RWPE2 (cell line): ENCODE results near the gene CCDC85B.

Experiments used
- ATAC-seq: fragments of 200-7000 bp; cut with Tn5 transposase; 3 replicates; pipeline ENCODE4 v1.9.1; 2021; ENCODE audit warnings: low read depth
- DNase-seq: peaks from one replicate; pipeline ENCODE4 v3.0.0-alpha.2; 2020; ENCODE audit warnings: low spot score
- H3K27ac ChIP-seq: fragments of 450-650 bp; 2 replicates; pipeline ENCODE4 v1.5.1; 2017; ENCODE audit warnings: mild to moderate bottlenecking; ENCODE audit not compliant: poor library complexity, severe bottlenecking
- H3K27me3 ChIP-seq: fragments of 250-450 bp; sonication (Bioruptor Pico); 2 replicates; pipeline ENCODE4 v1.5.1; 2021; ENCODE audit warnings: mild to moderate bottlenecking, moderate library complexity; ENCODE audit not compliant: insufficient read depth, poor library complexity, severe bottlenecking
- H3K36me3 ChIP-seq: fragments of 250-450 bp; sonication (Bioruptor Pico); 2 replicates; pipeline ENCODE4 v1.5.1; 2020; ENCODE audit warnings: low read depth, mild to moderate bottlenecking, moderate library complexity
- H3K4me1 ChIP-seq: fragments of 250-450 bp; sonication (Bioruptor Pico); 2 replicates; pipeline ENCODE4 v1.5.1; 2021; ENCODE audit warnings: mild to moderate bottlenecking, moderate library complexity; ENCODE audit not compliant: insufficient read depth, poor library complexity, severe bottlenecking
- H3K4me3 ChIP-seq: fragments of 250-450 bp; sonication (Bioruptor Pico); 2 replicates; pipeline ENCODE4 v1.5.1; 2021; ENCODE audit warnings: mild to moderate bottlenecking, moderate library complexity; ENCODE audit not compliant: severe bottlenecking
- H3K9me3 ChIP-seq: fragments of 250-450 bp; sonication (Bioruptor Pico); 2 replicates; pipeline ENCODE4 v1.5.1; 2021; ENCODE audit warnings: mild to moderate bottlenecking, moderate library complexity; ENCODE audit not compliant: severe bottlenecking
- TF ChIP-seq, protein P1 (sequence below): fragments of 450-650 bp; IDR thresholded peaks from one replicate; pipeline ENCODE4 v1.5.1; 2017; ENCODE audit warnings: mild to moderate bottlenecking, moderate library complexity; ENCODE audit not compliant: poor library complexity, severe bottlenecking

The CCDC85B gene

DNA sequence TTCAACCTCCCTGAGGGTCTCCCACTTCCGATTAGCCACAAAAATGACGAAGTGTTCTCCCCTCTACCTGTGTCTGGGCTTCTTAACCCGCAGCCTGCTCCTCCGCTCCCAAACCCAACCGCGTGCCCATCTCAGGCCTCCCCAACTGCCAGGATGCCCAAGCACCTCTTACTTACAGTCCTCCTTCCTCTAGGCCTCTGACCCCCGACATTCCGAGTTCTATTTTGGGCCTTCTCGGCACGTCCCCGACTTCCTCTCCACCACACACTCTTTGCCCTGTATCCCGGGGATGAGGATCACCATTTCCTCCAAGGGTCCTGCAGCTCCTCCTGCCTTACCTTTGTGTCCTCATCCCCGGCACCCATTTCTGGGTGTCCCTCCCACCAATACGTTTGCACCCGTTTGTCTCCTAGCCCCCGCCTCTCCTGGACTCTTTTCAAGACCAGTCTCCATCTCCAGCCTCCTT is 30.6 kb upstream of the CCDC85B start:
- TF ChIP-seq, protein P1, sequence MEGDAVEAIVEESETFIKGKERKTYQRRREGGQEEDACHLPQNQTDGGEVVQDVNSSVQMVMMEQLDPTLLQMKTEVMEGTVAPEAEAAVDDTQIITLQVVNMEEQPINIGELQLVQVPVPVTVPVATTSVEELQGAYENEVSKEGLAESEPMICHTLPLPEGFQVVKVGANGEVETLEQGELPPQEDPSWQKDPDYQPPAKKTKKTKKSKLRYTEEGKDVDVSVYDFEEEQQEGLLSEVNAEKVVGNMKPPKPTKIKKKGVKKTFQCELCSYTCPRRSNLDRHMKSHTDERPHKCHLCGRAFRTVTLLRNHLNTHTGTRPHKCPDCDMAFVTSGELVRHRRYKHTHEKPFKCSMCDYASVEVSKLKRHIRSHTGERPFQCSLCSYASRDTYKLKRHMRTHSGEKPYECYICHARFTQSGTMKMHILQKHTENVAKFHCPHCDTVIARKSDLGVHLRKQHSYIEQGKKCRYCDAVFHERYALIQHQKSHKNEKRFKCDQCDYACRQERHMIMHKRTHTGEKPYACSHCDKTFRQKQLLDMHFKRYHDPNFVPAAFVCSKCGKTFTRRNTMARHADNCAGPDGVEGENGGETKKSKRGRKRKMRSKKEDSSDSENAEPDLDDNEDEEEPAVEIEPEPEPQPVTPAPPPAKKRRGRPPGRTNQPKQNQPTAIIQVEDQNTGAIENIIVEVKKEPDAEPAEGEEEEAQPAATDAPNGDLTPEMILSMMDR, result no peak
- Histone ChIP-seq H3K27me3 (no peaks in the 10 kb centered on the region), H3K9me3 (no peaks in the 10 kb centered on the region), H3K4me3 (peak overlapping the region; percentile 97), H3K27ac (peak overlapping the region; percentile 91), H3K36me3 (peaks cover 61% of the 10 kb centered on the region), H3K4me1 (no peaks in the 10 kb centered on the region)
- ATAC-seq (0 out of 3 replicates have a peak, but pooled peaks have one; percentile 0), DNase-seq (no peak)

GRCh38 chr11:65860278-65861164 is 30.0 kb upstream of the CCDC85B start, which contains the start of gene MUS81:
Gene MUS81 (plus strand): TSS chr11:65860433. CDS start chr11:65860754, 321 bp downstream.
- Histone ChIP-seq H3K4me3 (peak within 1 kb of the TSS; percentile 97), H3K9me3 (no peaks in the 10 kb centered on the region), H3K27ac (peak within 1 kb of the TSS; percentile 91), H3K36me3 (peaks cover 63% of the 10 kb centered on the region), H3K4me1 (no peaks in the 10 kb centered on the region), H3K27me3 (no peaks in the 10 kb centered on the region)
- ATAC-seq (peak; percentile 49), DNase-seq (peak; percentile 98)
- TF ChIP-seq, protein P1, result peak; percentile 95

- no peaks in the 10 kb centered on the region for H3K4me1 ChIP-seq
- ATAC-seq (no peak), DNase-seq (peak; percentile 49)
- H3K27ac ChIP-seq, result peak overlapping the region; percentile 91
- TF ChIP-seq, protein P1, result no peak
- H3K27me3 ChIP-seq, result no peaks in the 10 kb centered on the region
- no peaks in the 10 kb centered on the region for H3K9me3 ChIP-seq
- peaks cover 63% of the 10 kb centered on the region for H3K36me3 ChIP-seq
- peak overlapping the region; percentile 97 for H3K4me3 ChIP-seq
Measured at GRCh38 chr11:65861165-65861505, 29.3 kb upstream of the CCDC85B start.

- DNase-seq (peak; percentile 47), ATAC-seq (no peak)
- Histone ChIP-seq H3K27me3 (no peaks in the 10 kb centered on the region), H3K27ac (peak overlapping the region; percentile 91), H3K4me1 (no peaks in the 10 kb centered on the region), H3K36me3 (peaks cover 63% of the 10 kb centered on the region), H3K9me3 (no peaks in the 10 kb centered on the region), H3K4me3 (peak overlapping the region; percentile 97)
- TF ChIP-seq, protein P1, result no peak
Measured at GRCh38 chr11:65861533-65862183, 28.8 kb upstream of the CCDC85B start.
